GM23248 (cell line): ENCODE data around the gene ZNF764.

Experiments used
- EZH2 ChIP-seq: fragments of 200-600 bp; sonication (generic); IDR thresholded peaks from 2 replicates; pipeline ENCODE4 v1.6.1; 2018; ENCODE audit warnings: antibody characterized with exemption, mild to moderate bottlenecking; ENCODE audit not compliant: insufficient read depth, poor library complexity, severe bottlenecking
- EZH2phosphoT487 ChIP-seq: fragments of 200-600 bp; sonication (generic); IDR thresholded peaks from 2 replicates; pipeline ENCODE4 v1.6.1; 2018; ENCODE audit warnings: antibody characterized with exemption, moderate library complexity, mild to moderate bottlenecking, low read depth; ENCODE audit not compliant: insufficient read depth

- TF ChIP-seq EZH2phosphoT487 (no peak), EZH2 (no peak)
Measured at GRCh38 chr16:30521476-30521872, 36.7 kb downstream of the ZNF764 start.
